Kasumi-1 (cell line): ENCODE data around the gene RCN1.
"Not testable (repeated sequence)": the region's sequence is repeated elsewhere in the genome, so short reads cannot be mapped to it uniquely, and the experiment has no call there.

Experiments
- DNase-seq, 2 experiments: peaks; one replicate each; lab custom pipeline; 2025; lab: John Stamatoyannopoulos, UW

RCN1 gene

DNA sequence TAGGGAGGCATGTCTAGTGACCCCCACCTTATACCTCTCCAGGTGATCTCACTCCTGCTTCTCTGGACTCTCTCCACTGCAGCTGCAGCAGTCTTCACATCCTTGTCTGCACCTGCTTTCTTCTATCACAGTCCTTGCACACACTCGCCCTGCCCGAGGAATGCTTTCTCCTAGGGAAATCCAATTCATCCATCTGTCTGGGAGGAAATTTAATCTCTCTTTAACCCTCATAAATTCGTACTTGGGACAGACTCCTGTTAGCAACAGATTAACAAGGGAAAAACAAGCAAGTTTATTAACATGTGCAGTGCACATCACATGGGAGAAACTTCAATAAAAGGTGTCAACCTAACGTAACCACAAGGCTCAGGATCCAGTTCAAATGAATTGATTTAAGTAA is 11.3 kb upstream of the RCN1 start:
- no peak for DNase-seq

DNA sequence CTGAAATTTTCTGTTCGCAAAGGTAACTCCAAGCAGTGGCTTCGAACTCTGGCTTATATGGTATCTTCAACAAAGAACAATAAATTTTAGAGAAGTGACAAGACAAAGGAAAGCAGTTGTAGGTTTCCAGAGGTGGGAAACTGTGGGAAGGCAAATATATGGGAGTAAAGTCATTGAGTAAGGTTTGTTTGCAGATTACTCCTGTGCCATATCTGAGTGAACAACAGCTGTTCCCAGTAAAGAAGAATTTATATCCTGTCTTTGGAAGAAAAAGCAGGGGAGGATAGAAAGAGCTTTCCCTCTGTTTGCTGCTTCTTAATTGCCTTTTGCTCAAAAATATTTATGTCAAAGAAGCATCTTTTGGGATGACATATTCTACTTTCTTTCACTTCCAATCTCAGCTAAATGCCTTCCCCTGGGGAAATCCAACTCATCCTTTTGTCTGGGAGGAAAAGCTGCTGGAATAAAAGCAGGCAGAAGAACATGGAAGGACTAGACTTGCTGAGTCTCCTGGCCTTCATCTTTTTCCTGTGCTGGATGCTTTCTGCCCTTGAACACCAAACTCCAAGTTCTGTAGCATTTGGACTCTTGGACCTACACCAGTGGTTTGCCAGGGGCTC is 10.4 kb upstream of the RCN1 start:
- DNase-seq, result no peak

DNA sequence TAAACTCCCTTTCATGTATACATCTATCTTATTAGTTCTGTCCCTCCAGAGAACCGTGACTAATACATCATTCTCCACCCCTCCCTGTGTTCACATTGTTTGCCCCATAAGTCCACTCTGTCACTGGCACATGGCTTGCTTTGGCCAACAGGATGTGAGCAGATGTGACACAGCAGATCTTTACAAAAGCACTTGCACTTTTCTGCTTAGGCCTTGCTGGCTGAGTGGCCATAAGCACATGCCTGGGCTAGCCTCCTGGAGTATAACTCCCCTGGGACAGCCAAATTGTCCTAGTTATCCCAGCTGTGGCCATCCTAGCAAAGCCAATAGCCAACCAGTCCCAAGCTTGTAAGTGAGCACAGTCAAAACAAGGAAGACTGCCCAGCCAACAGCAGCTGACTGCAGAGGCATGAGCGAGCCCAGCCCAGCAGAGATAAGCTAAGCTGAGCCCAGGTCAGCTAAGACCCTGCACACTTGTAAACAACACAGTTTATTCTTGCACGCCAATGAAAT is 9.7 kb upstream of the RCN1 start:
- DNase-seq, result no peak

DNA sequence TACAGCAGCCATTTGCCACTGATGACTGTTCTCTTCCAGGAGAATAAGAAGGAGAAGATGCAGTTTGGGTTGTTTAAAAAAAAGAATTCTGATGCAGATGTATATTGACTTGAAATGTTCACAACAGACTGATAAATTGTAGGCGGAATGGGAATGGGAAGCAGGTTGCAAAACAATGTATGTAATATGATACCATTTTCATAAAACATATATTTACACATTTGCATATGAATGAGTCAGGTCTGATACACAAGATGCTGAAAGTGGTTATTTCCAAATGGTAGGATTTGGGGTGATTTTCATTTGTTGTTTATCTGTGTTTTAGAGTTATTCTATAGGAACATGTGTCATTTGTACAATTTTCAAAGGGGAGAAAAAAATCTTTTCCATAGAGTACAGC is 9.0 kb upstream of the RCN1 start:
- DNase-seq, result no peak

DNA sequence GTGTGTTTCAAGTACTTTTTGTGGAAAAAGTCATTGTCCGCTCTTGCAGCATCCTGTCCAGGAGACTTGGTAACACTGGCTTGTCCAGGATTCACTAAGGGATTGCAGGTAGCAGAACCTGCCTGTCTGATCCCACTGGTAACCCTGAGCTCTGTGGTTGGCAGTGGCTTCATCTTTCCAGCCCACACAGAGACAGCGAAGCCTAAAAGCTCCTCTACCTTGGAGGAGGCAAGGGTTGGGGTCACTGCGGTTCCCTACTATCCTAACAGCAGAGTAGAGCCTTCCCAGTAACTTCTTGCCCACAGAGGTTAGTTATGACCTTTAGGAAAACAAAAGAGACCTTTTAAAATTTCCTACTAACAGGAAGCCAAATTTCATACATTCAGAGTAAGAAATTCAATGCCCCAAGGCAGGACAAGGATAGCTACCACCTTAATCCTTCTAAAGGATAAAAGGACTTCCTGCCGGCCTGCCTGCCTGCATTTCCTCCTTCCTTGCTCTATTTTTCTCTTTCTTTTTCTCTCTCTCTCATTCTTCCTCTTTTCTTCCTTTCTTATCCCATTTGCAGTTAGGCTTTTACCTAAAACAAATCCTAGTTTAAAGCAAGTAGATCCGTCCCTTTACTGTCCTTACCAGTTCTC is 8.4 kb upstream of the RCN1 start:
- DNase-seq, result no peak

DNA sequence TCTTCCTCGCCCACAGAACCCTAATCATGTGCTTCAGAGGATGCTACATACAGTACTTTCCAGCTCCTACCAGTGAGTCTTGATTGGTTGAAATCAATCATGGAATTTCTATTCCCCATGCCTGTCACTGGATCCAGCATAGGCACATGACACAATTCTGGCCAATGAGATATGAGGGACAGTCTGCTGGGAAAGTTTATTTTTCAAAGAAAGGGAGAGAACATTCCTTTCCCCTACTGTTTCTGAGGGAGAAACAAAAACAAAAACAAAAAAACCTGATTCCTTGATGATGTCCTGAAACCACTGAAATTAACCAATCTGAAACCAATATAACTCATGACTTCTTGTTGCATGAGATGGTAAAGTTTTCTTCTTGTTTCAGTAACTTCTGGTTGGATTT is 3.3 kb upstream of the RCN1 start:
- no peak for DNase-seq

DNA sequence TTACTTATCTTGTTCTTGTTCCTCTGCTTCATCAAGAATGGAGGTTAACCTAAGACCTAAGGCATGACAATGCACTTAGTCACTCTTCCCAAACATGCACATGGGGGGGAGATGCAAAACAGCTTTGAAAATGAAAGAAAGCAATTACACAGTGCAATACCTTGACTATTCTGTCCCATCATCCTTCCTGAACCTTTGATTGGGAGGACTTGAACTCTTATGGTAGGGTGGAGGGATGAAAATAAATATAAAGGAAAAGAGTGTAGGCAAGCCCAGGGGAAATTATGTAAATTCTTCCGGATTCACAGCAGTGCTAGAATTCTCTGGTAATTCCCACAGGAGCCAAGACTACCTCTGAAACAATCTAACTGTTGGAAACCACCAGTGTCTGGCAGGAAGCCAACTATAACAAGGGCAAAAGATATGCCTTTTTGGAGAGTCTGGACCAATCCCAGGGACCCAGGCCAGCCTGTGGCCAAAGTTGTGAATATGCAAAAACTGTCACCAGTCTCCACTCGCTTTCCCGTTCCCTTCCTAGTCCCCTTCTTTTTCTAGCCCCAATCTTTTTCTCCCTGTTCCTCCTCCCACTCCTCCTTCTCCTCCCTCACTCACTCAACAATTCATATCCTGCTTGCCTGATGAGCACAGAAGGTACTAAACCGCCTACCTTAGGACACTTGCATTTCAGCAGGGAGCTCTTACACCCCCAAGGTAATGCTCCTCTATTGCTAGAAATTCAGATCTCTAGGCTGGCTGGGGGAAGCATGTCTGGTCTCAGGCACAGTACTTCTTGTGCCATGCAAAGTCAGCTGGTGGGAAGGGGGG is 2.5 kb upstream of the RCN1 start:
- no peak for DNase-seq

DNA sequence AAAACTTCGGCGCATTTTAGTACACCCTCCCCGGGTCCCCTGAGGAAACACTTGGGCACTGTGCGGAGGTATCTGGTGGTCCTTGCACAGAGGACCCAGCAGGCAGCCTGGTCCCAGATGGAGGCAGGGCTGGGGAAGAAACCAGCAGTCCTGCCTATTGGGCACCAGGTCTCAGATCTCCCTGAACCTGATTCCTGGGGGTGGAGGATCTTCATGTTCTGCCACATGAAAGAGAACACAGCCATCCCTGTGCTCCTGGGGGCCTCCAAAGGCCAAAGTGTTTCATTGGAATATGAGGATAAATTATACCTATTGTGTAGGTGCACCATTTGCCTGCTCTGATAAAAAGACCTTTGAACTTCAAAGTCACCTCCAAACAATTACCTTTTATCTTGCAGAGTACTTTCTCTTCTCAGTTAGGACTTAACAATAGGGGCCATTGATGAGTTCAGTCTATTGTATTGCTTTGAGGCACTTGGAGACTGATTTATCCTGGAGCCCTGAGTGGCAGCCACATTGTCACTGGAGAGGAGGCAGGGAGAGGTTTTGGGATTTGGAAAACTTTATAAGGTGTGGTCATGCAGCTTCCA is 1.8 kb downstream of the RCN1 start:
- no peak for DNase-seq

DNA sequence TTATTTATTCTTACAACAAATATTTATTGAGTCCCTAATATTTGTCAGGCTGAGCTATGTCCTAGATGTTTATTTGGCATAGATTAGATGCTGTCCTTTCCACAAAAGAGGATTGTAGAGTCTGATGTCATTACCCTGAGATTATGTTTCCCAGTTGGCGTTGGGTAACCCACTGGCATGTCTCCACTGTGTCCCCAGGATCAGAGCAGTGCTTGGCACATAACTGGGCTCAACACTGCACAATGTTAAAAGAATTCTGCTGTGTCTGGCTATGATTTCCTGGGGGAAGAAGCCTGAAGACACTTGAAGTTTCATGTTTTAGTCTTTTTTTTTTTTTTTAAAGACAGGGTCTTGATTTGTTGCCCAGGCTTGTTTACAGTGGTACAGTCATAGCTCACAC is 4.0 kb downstream of the RCN1 start:
- DNase-seq, result no peak

DNA sequence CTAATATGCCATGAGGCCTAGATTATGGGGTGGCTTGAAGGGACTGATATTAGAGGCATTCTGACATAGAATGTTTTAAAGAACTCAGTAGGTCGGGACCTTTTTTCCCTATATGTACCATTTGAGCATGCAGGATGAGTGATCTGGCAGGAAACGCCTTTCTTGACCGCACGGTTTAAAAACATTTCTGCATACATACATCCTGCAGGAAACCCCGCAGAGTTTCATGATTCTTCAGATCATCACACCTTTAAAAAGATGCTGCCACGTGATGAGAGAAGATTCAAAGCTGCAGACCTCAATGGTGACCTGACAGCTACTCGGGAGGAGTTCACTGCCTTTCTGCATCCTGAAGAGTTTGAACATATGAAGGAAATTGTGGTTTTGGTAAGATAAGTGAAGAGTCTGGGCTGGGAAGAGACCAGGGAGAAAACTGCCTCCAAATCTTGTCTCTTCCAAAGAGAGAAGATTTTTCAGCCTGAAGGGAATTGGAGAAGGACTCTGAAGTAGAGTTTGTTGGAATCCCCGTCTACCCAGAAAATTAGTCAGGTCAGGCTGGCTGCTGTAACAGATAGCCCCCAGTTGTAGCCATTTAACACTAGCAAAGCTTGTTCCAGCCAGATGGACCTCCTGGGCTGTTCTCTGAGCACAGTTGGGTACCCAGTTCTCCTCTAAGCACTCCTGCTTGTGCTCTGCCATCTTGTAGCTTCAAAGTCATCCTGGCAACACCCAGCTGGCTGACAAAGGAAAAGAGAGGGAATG is 7.4 kb downstream of the RCN1 start:
- DNase-seq, result no peak

DNA sequence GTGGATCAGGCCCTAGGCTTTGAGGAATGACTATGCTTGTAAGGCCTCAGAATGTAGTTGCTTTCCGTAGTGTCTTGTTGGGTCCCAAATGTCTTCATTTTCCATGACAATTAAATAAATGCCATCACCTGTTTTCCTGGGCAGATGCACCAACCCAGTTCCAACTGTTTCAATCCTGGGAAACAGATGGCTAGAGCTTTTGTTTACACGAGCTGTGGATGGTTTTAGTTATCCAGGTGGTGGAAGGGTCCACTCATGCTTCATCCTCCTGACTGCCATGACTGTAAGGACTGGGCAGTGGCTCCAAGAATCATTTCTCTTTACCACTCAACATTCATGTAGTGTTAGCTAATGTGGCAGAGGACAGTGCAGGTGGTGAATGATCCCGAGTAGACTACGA is 8.6 kb downstream of the RCN1 start:
- DNase-seq, result no peak

DNA sequence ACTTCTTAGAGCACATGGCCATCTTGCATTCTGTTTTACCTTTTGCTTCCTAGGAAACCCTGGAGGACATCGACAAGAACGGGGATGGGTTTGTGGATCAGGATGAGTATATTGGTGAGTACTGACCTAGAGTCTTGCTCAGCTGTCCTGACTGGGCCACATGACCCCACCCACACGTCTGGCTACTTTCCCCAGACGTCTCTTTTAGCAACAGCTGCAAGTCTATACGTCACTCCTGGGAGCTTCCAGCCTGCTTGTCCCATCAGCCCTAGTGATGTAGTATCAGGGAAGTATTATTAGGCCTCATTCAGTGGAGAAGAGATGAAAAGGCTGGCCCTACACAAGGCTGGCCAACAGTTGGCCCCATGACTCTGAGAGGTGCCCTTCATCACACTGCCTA is 9.6 kb downstream of the RCN1 start:
- no peak for DNase-seq

DNA sequence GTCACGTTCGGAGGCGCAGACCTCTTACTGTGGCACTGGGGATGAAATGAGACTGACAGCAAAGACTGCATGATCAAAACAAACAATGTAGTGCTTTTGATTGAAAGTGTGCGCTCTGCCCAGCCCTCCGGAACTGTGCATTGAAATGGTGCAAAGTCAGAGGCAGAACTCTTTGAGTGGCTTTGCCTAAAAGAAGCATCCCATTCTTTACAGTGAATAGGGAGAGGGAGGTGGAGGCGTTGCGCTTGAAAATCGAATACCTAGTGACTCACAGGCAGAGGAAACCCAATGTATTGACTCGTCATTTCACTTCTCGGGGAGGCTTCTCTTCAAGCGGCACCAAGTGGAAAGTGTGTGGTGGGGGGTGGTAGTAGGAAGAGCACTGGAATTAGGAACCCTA is 10.9 kb downstream of the RCN1 start:
- DNase-seq, result no peak

DNA sequence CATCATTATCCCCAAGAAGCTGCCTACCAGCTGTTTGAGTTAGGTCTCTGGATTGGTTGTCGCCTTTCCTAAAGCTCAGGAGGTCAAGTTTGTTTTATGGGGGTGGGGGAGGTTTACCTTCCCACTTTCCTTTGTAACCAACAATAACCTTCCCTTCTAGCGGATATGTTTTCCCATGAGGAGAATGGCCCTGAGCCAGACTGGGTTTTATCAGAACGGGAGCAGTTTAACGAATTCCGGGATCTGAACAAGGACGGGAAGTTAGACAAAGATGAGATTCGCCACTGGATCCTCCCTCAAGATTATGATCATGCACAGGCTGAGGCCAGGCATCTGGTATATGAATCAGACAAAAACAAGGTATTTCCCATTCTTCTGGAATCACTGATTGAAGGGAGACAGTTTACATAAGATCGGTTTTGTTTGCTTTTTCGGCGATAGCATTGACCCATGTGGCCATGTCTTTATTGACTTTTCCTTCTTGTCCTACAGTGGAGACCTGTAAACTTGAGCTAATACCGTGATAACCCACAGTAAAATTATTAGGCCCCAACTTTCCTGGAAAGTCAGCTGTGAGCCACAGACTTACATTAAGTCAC is 12.3 kb downstream of the RCN1 start:
- not testable (repeated sequence) for DNase-seq

DNA sequence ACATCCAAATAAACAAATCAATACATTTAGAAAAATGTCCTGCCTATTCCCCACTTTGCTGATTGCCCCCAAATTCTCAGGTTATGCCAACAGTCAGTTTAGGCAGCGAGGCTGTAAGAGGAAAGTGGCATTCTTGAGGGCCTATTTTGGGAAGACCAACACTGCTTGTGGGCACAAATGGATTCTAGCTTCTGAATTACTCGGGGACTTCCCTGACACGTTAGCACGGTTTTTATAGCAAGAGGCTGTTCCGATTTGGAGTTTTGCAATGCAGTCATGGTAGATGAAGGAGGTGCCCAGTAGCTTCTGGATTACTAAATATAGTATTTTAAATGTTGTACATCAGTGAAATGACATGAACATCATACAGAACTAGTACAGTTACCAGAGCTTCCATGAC is 13.1 kb downstream of the RCN1 start:
- DNase-seq, result no peak

DNA sequence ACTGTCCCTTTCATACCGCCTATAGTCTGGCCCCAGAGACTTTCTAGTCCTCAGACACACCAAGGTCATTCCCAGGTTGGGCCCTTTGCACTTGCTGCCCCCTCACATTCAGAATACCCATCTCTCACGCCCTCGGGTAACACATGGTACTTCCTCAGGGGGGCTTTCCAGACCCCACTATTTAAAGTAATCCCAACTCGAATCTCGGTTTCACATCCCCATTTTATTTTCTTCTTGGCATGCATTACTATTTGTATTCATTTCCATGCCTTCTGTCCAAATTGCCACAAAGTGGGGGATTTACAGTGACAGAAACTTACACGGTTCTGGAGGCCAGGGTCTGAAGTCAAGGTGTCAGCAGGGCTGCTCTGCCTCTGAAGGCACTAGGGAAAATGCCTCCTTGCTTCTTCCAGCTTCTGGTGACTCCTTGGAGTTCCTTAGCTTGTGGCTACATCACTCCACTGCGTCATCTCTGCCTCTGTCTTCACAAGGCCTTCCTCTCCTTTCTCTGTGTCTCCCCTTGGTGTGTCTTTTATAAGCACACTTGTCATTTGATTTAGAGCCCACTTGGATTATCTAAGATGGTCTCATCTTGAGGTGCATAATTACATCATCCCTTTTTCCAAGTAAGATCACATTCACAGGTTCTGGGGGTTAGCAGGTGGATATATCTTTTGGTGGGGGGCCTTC is 15.1 kb downstream of the RCN1 start:
- no peak for DNase-seq

DNA sequence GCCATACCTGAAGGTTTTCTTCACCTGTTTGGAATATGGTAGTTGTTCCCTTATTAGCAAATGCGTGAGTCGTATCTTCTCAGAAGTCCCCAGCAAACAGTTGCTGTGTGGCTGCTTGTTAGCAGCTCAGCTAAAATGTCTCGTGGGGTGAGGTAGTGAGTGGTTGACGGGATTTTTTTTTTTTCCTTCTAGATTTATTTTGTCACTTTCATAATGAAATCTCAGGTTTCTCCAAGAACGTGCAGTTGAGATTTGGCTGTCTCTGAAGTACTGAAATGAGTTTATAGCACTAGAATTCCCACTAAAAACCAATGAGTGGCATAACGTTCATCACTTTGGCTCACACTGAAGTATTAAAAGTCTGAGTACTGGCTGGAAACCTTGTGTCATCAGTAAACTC is 16.8 kb downstream of the RCN1 start:
- DNase-seq, result no peak

DNA sequence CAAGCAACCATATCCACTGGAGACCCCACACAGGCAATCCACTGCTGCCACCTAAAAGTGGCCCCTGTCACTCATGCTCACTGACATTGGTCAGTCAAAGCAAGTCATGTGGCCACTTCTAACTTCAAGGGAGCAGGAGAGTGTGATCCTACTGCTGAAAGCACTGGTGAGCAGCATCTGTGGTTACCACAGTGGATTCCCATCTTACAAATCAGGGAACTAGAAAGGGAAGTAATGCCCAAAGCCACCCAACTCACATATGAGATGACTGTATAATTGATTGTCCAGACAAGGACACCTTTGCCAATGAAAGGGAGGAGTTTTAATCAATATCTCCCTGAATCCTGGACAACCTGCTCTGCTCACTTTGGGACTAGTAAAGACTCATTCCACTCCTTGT is 17.7 kb downstream of the RCN1 start:
- no peak for DNase-seq

DNA sequence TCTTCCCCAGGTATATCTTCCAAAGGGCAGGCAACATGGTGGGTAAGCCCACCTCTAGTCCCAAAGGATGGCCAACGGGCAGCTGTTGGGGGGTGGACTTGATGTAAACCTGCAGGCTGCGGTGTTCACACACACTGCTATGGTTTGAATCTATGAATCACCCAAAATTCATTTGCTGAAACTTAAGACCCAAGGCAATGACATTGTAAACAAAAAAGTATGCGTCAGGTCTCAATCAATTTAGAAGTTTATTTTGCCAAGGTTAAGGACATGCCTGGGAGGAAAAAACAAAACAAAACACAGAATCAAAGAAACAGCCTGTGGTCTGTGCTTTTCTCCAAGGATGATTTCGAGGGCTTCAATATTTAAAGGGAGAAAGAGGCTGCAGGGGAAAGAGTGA is 18.3 kb downstream of the RCN1 start:
- DNase-seq, result no peak

DNA sequence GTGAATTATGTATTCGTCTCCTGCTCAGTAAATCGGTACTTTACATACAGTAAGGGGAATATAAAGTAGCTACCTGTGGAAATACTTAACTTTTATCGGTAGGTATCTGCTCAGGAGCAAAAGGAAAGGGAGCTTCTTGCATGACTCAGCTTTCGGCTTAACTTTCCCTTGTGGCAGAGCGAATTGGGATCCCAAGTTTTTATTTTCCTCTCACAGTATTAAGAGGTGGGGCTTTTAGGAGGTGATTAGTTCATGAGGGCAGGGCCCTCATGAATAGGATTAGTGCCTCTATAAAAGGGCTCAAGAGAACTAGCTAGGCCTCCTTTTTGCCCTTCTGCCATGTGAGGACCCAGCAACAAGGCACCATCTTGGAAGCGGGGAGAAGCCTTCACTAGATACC is 18.7 kb downstream of the RCN1 start:
- no peak for DNase-seq

DNA sequence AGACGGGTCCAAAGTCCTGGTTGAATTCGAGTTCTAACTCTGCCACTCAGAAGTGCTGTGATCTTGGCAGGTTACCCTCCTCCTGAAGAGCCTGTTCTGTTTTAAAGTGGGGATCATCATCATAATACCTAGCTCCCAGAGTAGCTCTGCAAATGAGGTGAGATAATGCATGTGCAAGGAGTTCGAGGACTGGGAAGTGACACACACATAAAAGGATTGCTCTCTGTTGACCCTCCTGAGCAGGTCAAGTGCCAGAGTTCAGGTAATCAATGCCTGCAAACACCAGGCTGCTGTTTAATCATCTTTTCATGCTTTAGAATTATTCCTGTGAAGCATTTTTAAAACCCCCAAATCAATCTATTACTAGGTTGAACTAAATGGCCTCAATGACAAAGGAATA is 19.9 kb downstream of the RCN1 start:
- DNase-seq, result no peak
